ENCODE measurements around the gene TRUB2. TPM values are rescaled to one million over a fixed set of nuclear protein-coding genes. Genes with fewer than 3 reads are reported as not detected.

Gene TRUB2
- total and polyA plus RNA-seq, 2 donors (not counting 3 experiments of a cell fraction or from before 2014, with no cell fraction given): 21.1 to 39.3 TPM

- peaks cover 6% of the 10 kb centered on the region for H3K4me1 ChIP-seq (ENCODE audit: control insufficient read depth, extremely low read depth, insufficient read depth, low read length)
- H3K4me3 ChIP-seq (replicated peaks in 1 of 3; ENCODE audit: insufficient read depth in 1 of 3, low read depth in 1 of 3, low read length in 3 of 3): no peak overlapping the region
- ChIA-PET CTCF (interaction anchor here (1.0 to 4.4 kb wide), 3 partner anchors 10 to 123 kb away, joined by 3 to 48 read pairs (median 23); partner anchors contain the start of gene CERCAM), POLR2A (no interaction called here)
- H2AFZ ChIP-seq (ENCODE audit: low read depth, low read length): no peak overlapping the region
- no peaks in the 10 kb centered on the region for H3K9me3 ChIP-seq (replicated peaks; ENCODE audit: control insufficient read depth, insufficient read depth, low read length)
- no peaks in the 10 kb centered on the region for H3K79me2 ChIP-seq (ENCODE audit: control insufficient read depth, insufficient read depth, low read length)
- no peak overlapping the region for H3K4me2 ChIP-seq (ENCODE audit: insufficient read depth, low read length)
- H3K27ac ChIP-seq (ENCODE audit: insufficient read depth, low read depth, low read length): no peak overlapping the region
- intact Hi-C loops (cut with micrococcal nuclease): loop anchor here (10.0 kb wide), 1 partner anchor 258 kb away; the partner anchor contains the start of gene SPTAN1
- dilution Hi-C loops (cut with MboI; ENCODE audit: extremely low pct_ligation_motif_present, low sequenced_read_pairs): no loop called here
- TF ChIP-seq GATA2 (IDR thresholded peaks at IDR 0.05; ENCODE audit: insufficient read depth, insufficient read length, low read depth, low read length): no peak
- no peak for TF ChIP-seq POLR2A (IDR thresholded peaks at IDR 0.05; ENCODE audit: low read depth, low read length)
- no peak for TF ChIP-seq EZH2 (IDR thresholded peaks at IDR 0.05; ENCODE audit: borderline replicate concordance, low read depth, low read length, severe bottlenecking)
- no peak for TF ChIP-seq MAX (IDR thresholded peaks at IDR 0.05; ENCODE audit: insufficient read depth, insufficient read length)
- TF ChIP-seq POLR2AphosphoS5 (IDR thresholded peaks at IDR 0.05; ENCODE audit: insufficient read depth, low read depth, low read length): no peak
- no peak for TF ChIP-seq FOS (IDR thresholded peaks at IDR 0.05; ENCODE audit: borderline replicate concordance, insufficient read depth, low read length)
- TF ChIP-seq MYC (IDR thresholded peaks at IDR 0.05; ENCODE audit: low read depth, low read length): no peak
- TF ChIP-seq, protein P1, sequence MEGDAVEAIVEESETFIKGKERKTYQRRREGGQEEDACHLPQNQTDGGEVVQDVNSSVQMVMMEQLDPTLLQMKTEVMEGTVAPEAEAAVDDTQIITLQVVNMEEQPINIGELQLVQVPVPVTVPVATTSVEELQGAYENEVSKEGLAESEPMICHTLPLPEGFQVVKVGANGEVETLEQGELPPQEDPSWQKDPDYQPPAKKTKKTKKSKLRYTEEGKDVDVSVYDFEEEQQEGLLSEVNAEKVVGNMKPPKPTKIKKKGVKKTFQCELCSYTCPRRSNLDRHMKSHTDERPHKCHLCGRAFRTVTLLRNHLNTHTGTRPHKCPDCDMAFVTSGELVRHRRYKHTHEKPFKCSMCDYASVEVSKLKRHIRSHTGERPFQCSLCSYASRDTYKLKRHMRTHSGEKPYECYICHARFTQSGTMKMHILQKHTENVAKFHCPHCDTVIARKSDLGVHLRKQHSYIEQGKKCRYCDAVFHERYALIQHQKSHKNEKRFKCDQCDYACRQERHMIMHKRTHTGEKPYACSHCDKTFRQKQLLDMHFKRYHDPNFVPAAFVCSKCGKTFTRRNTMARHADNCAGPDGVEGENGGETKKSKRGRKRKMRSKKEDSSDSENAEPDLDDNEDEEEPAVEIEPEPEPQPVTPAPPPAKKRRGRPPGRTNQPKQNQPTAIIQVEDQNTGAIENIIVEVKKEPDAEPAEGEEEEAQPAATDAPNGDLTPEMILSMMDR (IDR thresholded peaks at IDR 0.05; ENCODE audit: extremely low read depth in 1 of 2, insufficient read depth in 1 of 2, low read depth in 1 of 2, low read length in 2 of 2): no peak
- TF ChIP-seq JUN (IDR thresholded peaks at IDR 0.05; ENCODE audit: borderline replicate concordance, insufficient read depth, insufficient read length, low read depth): no peak
- BruUV-seq (replicated peaks): no TSS peak
- no peak for DNase-seq (ENCODE audit: low read depth, low spot score)
- no peak for FAIRE-seq
- H3K27me3 ChIP-seq (ENCODE audit: control insufficient read depth in 2 of 2, insufficient read depth in 2 of 2, low read length in 2 of 2): no peaks in the 10 kb centered on the region
- H4K20me1 ChIP-seq (replicated peaks; ENCODE audit: control insufficient read depth, extremely low read depth, insufficient read depth, low read length): no peaks in the 10 kb centered on the region
- H3K9ac ChIP-seq (replicated peaks; ENCODE audit: extremely low read depth, insufficient read depth, low read length): no peak overlapping the region
- H3K36me3 ChIP-seq (ENCODE audit: control insufficient read depth in 2 of 2, extremely low read depth in 1 of 2, insufficient read depth in 2 of 2, low read length in 2 of 2): no peaks in the 10 kb centered on the region
- no peaks in the 10 kb centered on the region for H3K9me1 ChIP-seq (replicated peaks; ENCODE audit: control insufficient read depth, extremely low read depth, insufficient read depth, low read length)
These were observed 24.9 kb downstream of the TRUB2 start for GRCh38 chr9:128297221-128297773.

Data from endothelial cell of umbilical vein (primary cell).